ENCODE results near the gene OR2AJ1.

Gene OR2AJ1

DNA sequence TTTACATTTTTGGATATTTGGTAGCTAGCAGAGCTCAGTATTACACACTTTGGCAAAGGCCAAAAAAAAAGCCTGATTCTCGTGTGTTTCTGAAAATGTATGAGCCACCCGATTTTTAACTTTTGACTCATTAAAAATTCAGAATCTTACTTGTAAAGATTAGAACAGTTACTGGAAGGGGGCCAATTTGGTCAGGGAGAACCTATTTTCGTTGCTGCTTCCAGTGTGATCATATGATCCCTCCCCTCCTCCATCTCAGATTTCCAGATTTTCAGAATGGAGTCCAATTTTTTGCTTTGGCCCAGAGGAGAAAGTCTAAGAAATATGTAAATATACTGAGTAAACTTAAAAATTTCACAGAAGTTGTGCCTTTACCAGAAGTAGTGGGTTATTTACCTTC lies 37.1 kb downstream of the OR2AJ1 start:
- no peak for DNase-seq (ENCODE audit: low read depth in 2 of 2)

- no peak for DNase-seq (ENCODE audit: low read depth in 2 of 2)
Observed at GRCh38 chr1:247962911-247963588, 38.4 kb downstream of the OR2AJ1 start.

DNA sequence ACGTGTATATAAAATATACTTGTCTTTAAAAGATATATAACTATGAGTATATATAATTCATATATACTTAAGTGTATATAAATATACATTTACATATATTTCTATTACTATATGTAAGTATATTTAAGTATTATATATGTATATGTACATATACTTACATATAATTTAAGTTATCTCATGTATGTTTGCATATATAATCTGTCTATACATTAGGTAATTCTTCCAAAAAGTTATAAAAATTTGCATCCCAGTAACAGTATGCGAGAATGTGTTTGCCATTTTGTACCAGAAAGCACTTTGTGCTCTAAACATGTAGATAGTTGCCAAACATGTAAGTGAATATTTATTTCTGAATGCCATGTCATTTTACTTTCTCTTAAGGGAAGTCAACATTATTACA lies 40.2 kb downstream of the OR2AJ1 start, which contains the start of gene OR2AK2:
Gene OR2AK2, plus strand, starts transcription at position 301 of the 400 bp plus-strand sequence. CDS start 144 bp downstream, outside the sequence.
- DNase-seq (ENCODE audit: low read depth in 2 of 2), result no peak

- DNase-seq (ENCODE audit: low read depth in 2 of 2), result no peak
Observed at GRCh38 chr1:247966532-247967204, 42.0 kb downstream of the OR2AJ1 start.

All from stimulated activated CD4-positive, alpha-beta T cell treated with anti-CD3 and anti-CD28 coated beads, Interleukin-12 subunit alpha, Interleukin-12 subunit beta, amount 100 ng/mL, for 24 hours (primary cell).